OCI-LY7 (cell line): ENCODE results near the gene MS4A8. TPM values are rescaled to one million over a fixed set of nuclear protein-coding genes. Genes with fewer than 3 reads are reported as not detected.

ENCODE experiments used
- BruUV-seq: library from RNA; stranded (reverse); fragments of 400-500 nt; replicated peaks from 2 replicates; lab custom pipeline; 2021; lab: Mats Ljungman, UMichigan
- CTCF ChIA-PET: fragments of 300-600 bp; sonication (Branson Sonifier 250); formaldehyde crosslinking; loops from one replicate; lab custom pipeline; 2022; ENCODE audit warnings: antibody characterized with exemption; ENCODE audit not compliant: unreplicated experiment; lab: Charles Lee
- POLR2A ChIA-PET: fragments of 300-600 bp; sonication (Branson Sonifier 250); formaldehyde crosslinking; loops from one replicate; lab custom pipeline; 2022; ENCODE audit warnings: antibody characterized with exemption; lab: Charles Lee
- DNase-seq: peaks from one replicate; pipeline ENCODE4 v3.0.0-alpha.2; 2015; ENCODE audit warnings: low spot score
- H2AFZ ChIP-seq: fragments of 200-600 bp; sonication (generic), shearing (Covaris generic); 2 replicates; pipeline ENCODE4 v1.6.1; 2014; ENCODE audit warnings: mild to moderate bottlenecking, antibody characterized with exemption, low read length, moderate library complexity
- H3K27ac ChIP-seq: fragments of 200-600 bp; sonication (generic); 2 replicates; pipeline ENCODE4 v1.5.1; 2014; ENCODE audit warnings: mixed run types, low read depth, mild to moderate bottlenecking, moderate library complexity, low read length, inconsistent platforms; ENCODE audit not compliant: poor library complexity, severe bottlenecking
- H3K36me3 ChIP-seq: fragments of 200-600 bp; sonication (generic); 2 replicates; pipeline ENCODE4 v1.6.1; 2014; ENCODE audit warnings: mild to moderate bottlenecking, antibody characterized with exemption, low read length, moderate library complexity, mixed read lengths; ENCODE audit not compliant: insufficient read depth
- H3K4me1 ChIP-seq: fragments of 200-600 bp; sonication (generic); 2 replicates; pipeline ENCODE4 v1.5.1; 2014; ENCODE audit warnings: mild to moderate bottlenecking, low read length; ENCODE audit not compliant: insufficient read depth, poor library complexity, severe bottlenecking
- H3K4me2 ChIP-seq: fragments of 200-600 bp; sonication (generic); 2 replicates; pipeline ENCODE4 v1.6.1; 2014; ENCODE audit warnings: mild to moderate bottlenecking, low read length
- H3K4me3 ChIP-seq: fragments of 200-600 bp; sonication (generic); 2 replicates; pipeline ENCODE4 v1.5.1; 2014; ENCODE audit warnings: mild to moderate bottlenecking, low read depth, low read length; ENCODE audit not compliant: poor library complexity, severe bottlenecking
- H3K79me2 ChIP-seq: fragments of 200-600 bp; sonication (generic); 2 replicates; pipeline ENCODE4 v1.6.1; 2016; ENCODE audit warnings: low read depth, mild to moderate bottlenecking, low read length, moderate library complexity, mixed read lengths; ENCODE audit not compliant: insufficient read depth
- H3K9me2 ChIP-seq: fragments of 200-600 bp; sonication (generic); 2 replicates; pipeline ENCODE4 v1.6.1; 2016; ENCODE audit warnings: mild to moderate bottlenecking, low read length, mixed read lengths; ENCODE audit not compliant: insufficient read depth
- H3K9me3 ChIP-seq: fragments of 200-600 bp; sonication (generic); 2 replicates; pipeline ENCODE4 v1.6.1; 2014; ENCODE audit warnings: mild to moderate bottlenecking, mixed run types, low read length, mixed read lengths
- H4K20me1 ChIP-seq: fragments of 200-600 bp; sonication (generic); 2 replicates; pipeline ENCODE4 v1.6.1; 2014; ENCODE audit warnings: mild to moderate bottlenecking, antibody characterized with exemption, low read length, moderate library complexity, mixed read lengths; ENCODE audit not compliant: insufficient read depth
- CTCF ChIP-seq: fragments of 200-600 bp; sonication (generic); conservative IDR thresholded peaks from 2 replicates; pipeline ENCODE4 v1.5.1; 2014; ENCODE audit warnings: mild to moderate bottlenecking, antibody characterized with exemption, low read length, moderate library complexity, mixed read lengths
- EZH2phosphoT487 ChIP-seq: fragments of 200-600 bp; sonication (generic); IDR thresholded peaks from 2 replicates; pipeline ENCODE4 v1.6.1; 2018; ENCODE audit warnings: low read depth, borderline replicate concordance, mild to moderate bottlenecking, mixed run types, antibody characterized with exemption, low read length, moderate library complexity, mixed read lengths
- intact Hi-C: fragments of 100-400 bp; cut with micrococcal nuclease; formaldehyde crosslinking; loops from one replicate; pipeline ENCODE4 v1.10.0; 2022; ENCODE audit not compliant: unreplicated experiment
- total RNA-seq, 2 experiments: library from RNA; depleted of rRNA in 1 of 2; stranded (reverse); fragments of >200 nt in 1 of 2; shearing (Covaris generic) in 1 of 2; gene quantifications; 2 replicates each; pipeline ENCODE4 v1.2.3, GENCODE V29; 2014 to 2022

The MS4A8 gene
- total RNA-seq, 2 experiments from 2014 or later = not detected

DNA sequence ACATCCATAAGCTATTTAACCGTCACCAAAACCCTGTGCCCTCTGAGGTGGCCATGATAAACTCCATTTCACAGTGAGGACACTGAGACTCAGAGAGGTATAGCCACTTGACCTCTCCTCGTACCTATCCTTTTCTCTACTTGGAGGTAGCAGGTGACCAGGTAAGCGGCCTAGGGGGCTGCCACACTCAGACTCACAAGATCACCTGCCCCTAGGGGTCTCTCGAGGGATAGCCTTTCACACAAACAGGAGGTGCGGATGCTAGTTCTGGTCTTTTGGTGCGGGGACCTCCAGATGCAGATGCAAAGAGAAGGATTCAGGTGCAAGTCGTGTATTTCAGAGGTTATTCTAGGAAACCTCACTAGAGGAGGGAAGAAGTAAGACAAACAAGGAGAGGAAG, 39.7 kb downstream of the MS4A8 start:
- H3K9me3 ChIP-seq = no peaks in the 10 kb centered on the region
- H3K4me1 ChIP-seq = no peaks in the 10 kb centered on the region
- H3K9me2 ChIP-seq = no peaks in the 10 kb centered on the region
- POLR2A ChIA-PET = no interaction called here
- intact Hi-C loops = no loop called here
- H3K4me3 ChIP-seq = no peak overlapping the region
- H3K4me2 ChIP-seq = no peak overlapping the region
- H2AFZ ChIP-seq = no peak overlapping the region
- H4K20me1 ChIP-seq = no peaks in the 10 kb centered on the region
- TF ChIP-seq CTCF (peak; percentile 35; the same call in 1 of the 2 replicates), EZH2phosphoT487 (no peak)
- no peaks in the 10 kb centered on the region for H3K79me2 ChIP-seq
- no peak for DNase-seq
- no peak overlapping the region for H3K27ac ChIP-seq
- CTCF ChIA-PET = interaction anchor here (1.4 kb wide), 1 partner anchor 24 kb away, joined by 5 read pairs; no protein-coding TSS in a partner anchor
- BruUV-seq = no TSS peak
- H3K36me3 ChIP-seq = no peaks in the 10 kb centered on the region

GRCh38 chr11:60740573-60740972, 41.2 kb downstream of the MS4A8 start:
- Histone ChIP-seq H3K4me3 (no peak overlapping the region), H2AFZ (no peak overlapping the region), H3K9me3 (no peaks in the 10 kb centered on the region), H3K4me1 (no peaks in the 10 kb centered on the region), H3K27ac (no peak overlapping the region), H3K36me3 (no peaks in the 10 kb centered on the region), H3K9me2 (no peaks in the 10 kb centered on the region), H4K20me1 (no peaks in the 10 kb centered on the region), H3K4me2 (no peak overlapping the region), H3K79me2 (no peaks in the 10 kb centered on the region)
- intact Hi-C loops = no loop called here
- ChIA-PET CTCF (interaction anchor here (1.4 kb wide), 1 partner anchor 22 kb away, joined by 5 read pairs; no protein-coding TSS in a partner anchor), POLR2A (no interaction called here)
- no peak for DNase-seq
- no TSS peak for BruUV-seq
- TF ChIP-seq EZH2phosphoT487 = no peak

DNA sequence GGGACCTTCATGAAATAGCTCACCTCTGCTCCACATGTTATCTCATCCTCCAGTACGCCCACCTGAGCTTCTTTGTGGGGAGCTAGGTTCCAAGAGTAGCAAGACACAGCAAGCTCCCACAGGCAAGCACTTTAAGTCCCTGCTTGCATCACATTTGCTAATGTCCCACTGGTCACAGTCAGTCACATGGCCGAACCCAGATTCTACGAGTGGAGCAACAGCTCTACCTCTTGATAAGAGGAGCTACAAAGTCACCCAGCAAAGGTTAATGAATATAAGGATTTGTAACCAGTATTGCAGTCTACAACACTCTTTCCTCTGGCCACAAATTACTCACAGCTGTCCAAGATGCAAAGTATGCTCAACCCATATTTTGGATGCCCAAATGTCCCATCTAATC, 42.0 kb downstream of the MS4A8 start:
- CTCF ChIA-PET = no interaction called here
- TF ChIP-seq CTCF (no peak), EZH2phosphoT487 (no peak)
- DNase-seq = no peak
- no peaks in the 10 kb centered on the region for H4K20me1 ChIP-seq
- POLR2A ChIA-PET = no interaction called here
- no peak overlapping the region for H2AFZ ChIP-seq
- H3K36me3 ChIP-seq = no peaks in the 10 kb centered on the region
- H3K27ac ChIP-seq = no peak overlapping the region
- H3K79me2 ChIP-seq = no peaks in the 10 kb centered on the region
- H3K4me3 ChIP-seq = no peak overlapping the region
- no peaks in the 10 kb centered on the region for H3K4me1 ChIP-seq
- H3K4me2 ChIP-seq = no peak overlapping the region
- H3K9me3 ChIP-seq = no peaks in the 10 kb centered on the region
- BruUV-seq = no TSS peak
- no peaks in the 10 kb centered on the region for H3K9me2 ChIP-seq
- intact Hi-C loops = no loop called here
